HG03469 (cell line): ENCODE data around the gene DHRS13.

Experiments used
- ATAC-seq: cut with Tn5 transposase; IDR thresholded peaks from one replicate; pipeline ENCODE4 v1.9.1; 2021; ENCODE audit warnings: mild to moderate bottlenecking, moderate library complexity, moderate number of reproducible peaks; ENCODE audit not compliant: unreplicated experiment

Gene DHRS13, protein sequence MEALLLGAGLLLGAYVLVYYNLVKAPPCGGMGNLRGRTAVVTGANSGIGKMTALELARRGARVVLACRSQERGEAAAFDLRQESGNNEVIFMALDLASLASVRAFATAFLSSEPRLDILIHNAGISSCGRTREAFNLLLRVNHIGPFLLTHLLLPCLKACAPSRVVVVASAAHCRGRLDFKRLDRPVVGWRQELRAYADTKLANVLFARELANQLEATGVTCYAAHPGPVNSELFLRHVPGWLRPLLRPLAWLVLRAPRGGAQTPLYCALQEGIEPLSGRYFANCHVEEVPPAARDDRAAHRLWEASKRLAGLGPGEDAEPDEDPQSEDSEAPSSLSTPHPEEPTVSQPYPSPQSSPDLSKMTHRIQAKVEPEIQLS

DNA sequence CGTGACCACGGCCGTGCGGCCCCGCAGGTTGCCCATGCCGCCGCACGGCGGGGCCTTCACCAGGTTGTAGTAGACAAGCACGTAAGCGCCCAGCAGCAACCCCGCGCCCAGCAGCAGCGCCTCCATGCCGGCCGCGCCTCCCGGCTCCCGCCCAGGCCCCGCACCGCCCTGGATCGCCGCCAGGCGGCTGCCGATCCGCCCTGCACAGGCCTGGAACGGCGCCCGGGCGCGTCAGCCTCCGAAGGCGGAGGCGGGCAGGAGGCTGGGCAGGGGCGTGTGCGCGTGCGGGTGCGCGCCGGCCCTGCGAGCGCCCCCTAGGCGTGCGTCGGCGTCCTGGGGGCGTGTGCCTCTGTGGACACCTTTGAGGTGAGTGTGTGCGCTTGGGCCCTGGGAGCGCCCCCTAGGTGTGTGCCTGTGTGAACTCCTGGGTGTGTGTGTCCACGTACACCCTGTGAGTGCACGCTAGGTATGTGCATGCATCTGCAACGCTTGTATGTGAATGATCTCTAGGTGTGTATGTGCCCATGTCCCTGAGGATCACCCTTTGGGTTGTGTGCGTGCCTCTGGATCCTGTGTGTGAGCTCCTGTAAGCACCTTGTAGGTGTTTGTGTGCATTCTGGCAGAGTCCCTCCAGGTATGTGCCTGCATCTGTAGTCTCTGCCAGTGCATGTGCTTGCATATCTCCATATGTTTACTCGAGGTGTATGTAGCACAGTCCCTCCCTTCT is at the start of gene DHRS13:
DHRS13 (minus strand) TSS at position 261 of the 727 bp plus-strand sequence; CDS start at position 126, 135 bp downstream.
- peak; percentile 70 for ATAC-seq

DNA sequence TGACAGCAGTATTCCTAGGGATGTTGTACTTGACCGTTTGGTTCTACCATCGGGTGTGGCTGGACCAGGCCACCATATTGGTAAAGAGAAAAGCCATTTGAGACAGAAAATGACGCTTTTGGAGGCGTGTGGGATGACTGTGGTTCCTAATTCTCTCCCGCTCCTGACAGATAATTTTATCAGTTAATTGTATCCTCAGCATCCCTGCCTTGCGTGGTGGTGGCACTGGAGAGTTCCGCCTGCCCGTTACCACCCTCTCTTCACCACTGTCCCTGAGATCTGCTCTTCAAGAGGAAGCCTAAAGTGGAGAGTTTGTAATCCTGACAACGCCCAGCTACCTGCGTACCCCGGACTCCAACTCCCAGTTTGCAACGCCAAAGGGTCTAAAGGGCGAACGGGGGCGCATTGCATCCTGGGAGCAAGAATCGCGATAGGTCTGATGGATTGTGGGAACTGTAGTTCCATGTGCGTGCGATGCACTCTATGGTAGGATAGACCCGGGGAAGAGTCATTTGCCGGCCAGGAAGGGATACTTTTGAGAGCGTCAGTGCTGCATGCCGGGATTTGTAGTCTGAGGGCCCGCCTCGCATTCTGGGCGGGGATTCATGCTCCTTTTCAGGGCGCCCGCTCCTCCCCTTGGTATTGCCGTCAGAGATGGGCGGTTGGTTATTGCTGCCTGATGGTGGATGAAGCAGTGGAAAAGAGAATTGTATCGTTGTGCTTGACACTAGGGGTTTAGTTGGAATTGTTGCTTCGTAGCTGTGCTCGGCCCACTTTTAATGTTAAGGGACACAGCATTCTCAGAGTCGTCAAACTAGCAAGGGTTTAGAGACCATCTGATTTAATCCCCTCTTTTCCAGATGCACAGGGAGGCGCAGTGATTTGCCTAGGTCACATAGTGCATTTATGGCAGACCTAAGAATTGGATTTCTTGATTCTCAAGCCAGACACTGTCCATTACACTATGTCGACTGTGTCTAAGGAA is 49.4 kb upstream of the DHRS13 start:
- ATAC-seq, result peak; percentile 42

DNA sequence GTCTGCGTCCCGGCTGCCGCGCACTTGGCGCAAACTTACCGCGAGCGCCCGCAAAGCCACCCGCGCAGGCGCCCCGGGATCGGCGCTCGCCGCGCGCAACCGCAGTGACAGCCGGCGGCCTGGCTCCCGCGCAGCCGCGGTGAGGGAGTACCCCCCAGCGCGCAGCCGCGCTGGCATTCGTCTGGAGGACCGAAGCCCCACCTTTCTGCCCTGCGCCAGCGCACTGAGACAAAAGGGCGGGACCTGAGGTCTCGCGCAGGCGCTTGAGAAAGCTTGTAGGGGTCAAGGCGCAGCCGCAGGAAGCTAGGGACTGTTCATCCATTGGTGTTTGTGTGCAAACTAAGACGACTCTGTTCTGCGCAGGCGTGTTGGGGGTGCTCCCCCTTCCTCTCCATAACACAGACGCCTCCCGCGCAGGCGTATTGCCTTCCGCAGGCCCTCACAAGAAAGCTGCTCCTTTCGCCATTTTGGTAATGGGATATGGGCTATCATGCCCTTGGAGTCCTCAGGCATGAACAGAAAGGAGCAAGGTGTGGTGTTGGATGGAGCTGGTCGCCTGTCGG is 48.6 kb upstream of the DHRS13 start, which contains the start of gene PHF12:
PHF12 (minus strand) TSS at position 91 of the 563 bp plus-strand sequence. CDS start 558 bp downstream, outside the sequence.
- ATAC-seq, result peak; percentile 57

DNA sequence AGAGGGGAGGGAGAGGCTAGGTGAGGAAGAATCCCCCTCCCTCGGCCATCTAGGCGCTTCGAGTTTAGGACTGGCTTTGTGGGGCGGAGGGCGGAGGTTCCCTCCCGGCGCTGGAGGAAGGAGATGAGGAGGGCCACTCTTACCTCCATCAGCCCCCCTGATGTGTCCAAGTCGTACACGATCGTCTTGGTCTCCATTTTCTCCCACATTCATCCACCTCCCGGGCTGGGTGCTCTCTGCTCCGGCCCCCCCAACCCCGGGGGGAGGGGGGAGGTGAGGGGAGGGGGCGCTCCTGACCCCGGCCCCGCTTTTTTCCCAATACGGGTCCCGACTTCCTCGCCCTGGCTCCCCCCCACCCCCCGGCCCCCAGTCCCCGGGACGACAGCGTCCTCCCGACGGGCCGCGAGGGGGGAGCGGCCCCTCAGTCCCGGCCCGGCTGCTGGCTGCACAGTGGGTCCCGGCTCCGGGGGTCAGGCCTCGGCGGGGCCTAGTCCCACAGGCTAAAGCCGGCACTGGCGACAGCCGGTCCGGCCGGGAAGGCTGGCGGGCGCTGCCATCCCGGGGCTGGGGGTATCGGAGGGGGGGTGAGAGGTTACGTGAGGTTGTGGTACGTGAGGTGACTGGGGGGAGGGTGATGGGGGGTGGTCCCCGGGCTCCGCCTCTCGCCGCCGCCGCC is 48.0 kb upstream of the DHRS13 start:
- ATAC-seq, result no peak

DNA sequence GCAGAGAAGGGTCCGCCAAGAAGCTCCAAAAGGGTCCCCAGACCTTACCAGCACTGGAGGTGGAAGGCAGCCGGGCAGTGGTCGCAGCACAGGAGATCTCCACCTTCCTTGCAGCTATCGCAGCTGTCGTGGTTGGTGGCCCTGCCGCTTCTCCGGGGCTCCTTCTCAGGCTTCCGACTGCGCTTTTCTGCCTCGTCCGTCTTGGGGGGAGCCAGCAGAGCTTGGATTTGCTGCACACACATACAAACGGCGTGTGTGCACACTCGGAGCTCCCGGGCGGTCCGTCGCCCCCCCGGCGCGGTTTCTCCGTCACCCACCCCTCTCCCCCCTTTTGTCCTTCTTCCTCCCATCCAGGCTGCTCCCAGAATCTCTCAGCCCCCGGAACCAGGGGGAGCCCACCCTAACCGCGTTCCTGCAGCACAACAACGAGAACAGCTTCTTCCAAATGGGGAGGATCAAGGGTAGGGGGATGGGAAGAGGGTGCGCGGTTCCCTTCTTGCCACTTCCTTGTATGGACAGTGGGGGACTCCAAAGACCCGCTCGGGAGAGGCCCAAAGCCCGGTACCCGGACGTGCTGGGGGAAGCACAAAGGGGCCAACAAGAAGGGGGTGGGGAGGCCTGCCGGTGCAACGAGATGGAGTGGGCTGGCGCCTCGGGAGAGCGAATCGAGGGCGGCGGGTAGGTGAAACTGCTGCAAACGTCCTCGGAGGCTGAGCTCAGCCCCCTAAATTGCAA is 47.3 kb upstream of the DHRS13 start:
- ATAC-seq, result no peak

DNA sequence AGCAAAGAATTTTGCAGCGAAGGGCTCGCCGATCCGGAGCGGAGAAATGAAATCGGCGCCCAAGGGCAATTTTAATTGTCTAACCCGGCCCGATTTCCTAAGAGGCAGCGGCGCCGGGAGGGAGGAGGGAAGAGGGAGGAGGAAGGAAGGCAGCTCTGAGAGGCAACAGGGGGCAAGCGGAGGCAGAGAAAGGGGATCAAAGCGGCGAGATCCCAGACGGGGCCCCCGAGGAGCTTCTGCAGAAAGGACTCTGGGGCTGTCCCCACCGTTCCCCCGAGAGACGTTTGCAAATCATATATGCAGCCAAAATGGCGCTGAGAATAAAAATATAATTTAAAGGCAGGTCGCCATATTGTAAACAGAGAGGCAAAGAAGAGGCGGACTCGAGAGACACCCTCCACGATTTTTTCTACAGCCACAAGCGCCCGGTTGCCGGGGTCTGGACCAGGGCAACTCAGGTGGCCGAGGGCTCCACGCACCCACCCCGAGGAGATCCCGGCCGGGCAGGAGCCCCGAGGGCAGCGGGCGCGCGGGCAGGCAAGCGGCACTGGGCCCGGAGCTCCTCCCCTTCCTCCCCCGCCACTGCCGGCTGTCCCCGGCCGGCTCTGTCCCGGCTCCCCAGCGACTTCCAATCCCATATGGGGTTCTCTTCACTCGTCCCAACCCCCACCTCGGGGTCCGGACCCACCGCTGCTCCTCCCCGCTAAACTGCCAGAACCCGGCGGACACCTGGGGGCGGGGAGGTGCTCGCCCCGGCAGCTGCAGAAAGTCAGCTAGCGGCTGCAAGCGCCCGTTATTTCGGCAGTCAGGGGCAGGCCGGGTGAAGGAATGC is 46.5 kb upstream of the DHRS13 start:
- no peak for ATAC-seq

DNA sequence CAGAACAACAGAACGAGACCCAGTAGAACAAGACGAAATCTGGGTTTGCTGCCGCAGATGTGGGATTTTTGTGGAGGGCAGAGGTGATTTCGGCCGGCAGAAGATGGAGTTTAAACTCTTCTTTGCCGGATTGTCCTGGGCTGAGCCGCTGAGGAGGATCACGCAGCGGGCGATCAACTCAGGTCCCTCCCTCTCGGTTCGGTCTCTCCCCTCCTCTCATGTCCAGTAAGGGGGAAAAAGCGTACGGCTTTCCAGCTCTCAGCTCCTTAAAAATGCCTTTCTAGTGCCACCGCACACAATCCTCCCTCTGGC is 46.0 kb upstream of the DHRS13 start:
- ATAC-seq, result no peak

DNA sequence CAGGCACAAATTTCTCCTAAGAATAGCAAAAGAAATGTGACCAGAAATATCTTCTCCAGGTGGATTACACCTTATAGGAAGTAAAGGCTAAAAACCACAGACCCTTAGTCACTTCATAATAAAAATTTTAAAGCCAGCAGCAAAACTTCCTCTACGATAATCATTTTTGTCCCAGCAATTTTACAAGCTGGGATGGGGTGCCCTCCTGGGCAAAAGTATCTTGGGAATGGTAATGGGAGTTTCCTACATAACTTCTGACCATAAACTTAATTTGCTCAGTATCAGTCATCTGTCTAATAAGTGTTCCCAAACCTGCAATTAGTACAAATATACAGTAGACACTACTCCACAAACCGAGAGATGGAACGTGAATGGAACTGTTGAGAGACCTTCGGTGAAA is 45.5 kb upstream of the DHRS13 start:
- no peak for ATAC-seq

DNA sequence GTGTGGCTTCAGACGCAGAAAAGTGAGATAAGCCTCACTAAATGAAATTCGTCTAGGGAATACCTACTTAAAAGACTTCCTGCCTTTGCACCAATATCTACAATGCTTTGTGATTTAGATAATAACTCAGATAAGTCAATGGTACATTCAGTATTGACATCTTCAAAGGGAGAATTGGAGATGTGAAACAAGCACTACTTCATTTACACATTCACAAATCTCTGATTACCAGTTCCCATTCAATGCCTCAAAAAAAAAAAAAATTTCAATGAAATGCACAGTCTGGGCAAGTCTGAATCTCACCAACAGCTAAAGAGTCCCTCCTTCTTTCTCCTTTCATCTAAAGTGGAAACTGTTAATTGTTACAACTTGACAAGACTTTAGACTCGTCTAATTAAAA is 44.8 kb upstream of the DHRS13 start:
- ATAC-seq, result no peak

DNA sequence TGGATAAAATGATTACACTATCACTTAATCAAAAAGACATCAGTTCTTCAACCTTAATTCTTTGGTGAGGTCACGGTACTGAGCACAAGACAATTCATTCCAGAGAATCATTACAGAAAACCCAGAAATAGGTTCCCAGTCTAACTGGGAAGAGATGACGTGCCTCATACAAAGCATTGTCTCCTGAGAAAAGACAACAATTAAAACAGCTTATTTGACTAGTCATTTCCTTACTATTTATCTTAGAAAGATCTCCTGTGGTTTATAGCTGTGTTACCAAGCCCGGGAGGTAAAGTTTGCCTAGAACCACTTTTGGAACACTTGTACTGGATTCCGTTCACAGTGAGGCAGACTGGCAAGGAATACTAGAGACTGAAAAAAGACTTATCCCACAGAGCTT is 43.4 kb upstream of the DHRS13 start:
- no peak for ATAC-seq

DNA sequence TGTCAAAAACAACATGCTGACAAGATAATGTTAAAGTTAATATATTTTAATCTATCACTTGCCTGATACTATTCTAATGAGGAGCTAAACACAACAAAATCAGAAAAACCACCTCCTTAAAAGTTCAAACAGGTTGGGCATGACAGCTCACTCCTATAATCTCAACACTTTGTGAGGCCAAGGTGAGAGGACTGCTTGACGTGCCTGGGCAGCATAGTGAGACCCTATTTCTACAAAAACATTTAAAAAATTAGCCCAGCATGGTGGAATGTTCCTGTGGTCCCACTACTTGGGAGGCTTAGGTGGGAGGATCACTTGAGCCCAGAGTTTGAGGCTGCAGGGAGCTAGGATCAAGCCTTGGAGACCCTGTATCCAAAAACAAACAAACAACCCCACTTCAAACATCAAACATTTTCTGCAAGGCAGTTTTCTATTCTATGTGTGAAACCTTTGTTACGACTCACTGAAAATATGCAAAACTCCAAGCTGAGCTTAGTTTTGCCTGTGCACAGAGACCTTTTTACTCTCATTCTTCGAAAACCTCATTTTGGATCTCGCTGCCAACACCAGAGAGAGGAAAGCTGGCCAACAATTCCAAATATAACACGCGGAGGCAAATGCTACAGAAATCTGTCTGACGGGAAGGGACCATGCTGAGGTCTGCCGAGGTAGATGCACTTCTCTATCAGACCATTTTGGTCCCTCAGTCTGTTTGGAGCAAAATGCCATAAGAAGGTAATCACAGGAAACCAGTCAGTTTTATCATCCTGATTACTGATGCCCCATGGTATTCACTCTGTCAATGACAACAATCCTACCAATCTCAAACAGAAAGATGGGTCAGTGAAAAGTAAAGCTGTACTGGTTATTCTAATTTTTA is 42.2 kb upstream of the DHRS13 start:
- ATAC-seq, result no peak

DNA sequence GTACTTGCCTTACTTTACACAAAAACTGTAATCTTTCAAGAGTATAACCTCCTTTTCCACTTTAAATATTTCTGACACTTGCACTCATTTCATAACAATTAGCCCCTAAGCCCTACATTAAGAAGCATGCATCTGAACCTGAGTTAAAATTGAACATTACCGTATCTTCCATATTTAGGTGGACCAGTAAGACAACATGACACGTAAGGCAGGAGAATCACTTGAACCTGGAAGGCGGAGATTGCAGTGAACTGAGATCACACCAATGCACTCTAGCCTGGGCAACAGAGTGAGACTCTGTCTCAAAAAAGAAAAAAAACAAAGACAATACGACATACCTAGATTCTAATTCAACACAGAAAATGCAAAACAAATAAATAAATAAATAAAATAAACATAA is 41.5 kb upstream of the DHRS13 start:
- ATAC-seq, result no peak

DNA sequence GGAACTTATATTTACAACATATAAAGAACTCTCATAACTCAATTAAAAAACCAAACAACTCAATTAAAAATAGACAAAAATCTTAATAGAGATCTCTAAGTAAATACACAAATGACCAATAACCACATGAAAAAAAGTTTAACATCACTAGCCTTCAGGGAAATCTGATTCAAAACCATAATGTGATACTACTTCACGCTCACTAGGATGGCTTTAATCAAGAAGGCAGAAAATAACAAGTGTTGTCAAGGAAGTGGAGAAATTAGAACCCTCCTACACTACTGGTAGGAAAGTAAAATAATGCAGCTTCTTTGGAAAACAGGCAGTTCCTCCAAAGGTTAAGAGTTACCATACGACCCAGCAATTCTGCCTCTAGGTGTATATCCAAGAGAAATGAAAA is 40.0 kb upstream of the DHRS13 start:
- no peak for ATAC-seq

DNA sequence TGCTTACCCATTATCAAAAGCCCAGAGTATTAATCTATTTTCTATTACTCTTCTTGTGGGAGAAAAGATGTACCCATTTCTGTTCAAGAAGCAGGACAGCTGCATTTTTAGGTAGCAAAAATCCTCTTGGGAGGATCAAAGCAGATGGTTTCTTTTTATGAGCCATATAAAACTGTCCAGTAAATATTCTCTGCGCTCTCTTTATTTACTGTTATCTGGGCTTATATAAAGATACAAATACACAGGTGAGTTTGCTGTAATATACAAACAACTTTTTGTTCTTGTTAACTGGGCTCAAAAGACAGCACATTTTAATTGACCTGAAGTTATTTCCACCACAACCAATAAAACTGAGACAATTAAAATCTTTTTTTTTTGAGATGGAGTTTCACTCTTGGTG is 38.4 kb upstream of the DHRS13 start:
- no peak for ATAC-seq

DNA sequence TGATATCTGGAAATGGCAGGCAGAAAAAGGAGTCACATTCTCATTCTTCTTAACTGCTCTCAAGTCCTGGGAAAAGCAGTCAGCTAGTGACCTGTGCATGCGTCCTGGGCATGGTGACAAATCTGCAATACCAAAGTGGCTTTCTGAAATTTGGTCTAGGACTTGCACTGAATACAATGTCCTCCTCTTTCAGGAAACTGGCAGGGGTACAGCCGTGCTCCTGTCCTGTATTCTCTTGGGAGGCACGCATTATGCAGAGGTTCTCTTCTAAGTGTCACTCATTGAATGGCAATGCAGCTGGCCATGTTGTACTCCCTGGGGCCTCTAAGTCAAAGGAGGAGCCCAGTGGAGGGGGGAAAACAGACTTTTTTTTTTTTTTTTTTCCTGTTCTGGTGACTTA is 37.8 kb upstream of the DHRS13 start:
- ATAC-seq, result no peak

DNA sequence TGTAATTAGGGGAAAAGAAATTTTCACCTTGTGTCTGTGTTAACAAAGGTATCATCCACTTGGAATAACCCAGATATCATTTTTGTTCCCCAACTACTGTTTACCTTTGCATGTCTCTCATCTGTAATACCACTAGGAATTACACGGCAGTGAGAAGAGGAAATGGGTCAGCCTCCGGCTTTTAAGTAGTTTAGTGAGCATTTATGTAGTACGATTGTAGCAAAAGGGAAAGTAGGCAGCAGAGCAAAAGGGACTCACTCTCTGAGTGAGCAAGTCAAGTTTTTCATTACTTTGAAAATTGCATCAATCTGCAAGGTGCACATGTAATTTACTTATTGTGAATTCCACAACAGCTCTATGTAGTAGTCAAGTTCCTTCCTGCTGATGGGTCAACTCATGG is 37.3 kb upstream of the DHRS13 start:
- ATAC-seq, result no peak

DNA sequence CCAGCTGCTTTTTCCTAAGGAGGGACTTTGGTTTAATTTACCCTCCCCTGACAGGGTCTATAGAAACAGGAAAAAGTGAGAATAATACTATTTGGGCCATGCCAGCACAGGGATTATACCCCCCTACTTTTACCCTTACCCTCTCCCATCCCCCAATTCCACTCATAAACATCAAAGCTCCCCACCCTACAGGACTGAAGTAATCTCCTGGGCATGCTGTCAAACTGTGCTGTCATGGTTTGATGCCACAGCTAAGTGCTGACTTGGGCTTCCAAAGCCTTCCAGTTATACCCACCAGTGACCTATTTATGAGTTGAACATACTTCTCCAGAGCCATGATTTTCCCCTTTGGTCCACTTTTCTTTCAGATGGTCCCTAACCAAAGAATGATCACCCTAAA is 35.7 kb upstream of the DHRS13 start:
- no peak for ATAC-seq
